B cell (primary cell): ENCODE data around the gene C4orf46. TPM values are rescaled to one million over a fixed set of nuclear protein-coding genes. Genes with fewer than 3 reads are reported as not detected.
"Not testable (repeated sequence)": the region's sequence is repeated elsewhere in the genome, so short reads cannot be mapped to it uniquely, and the experiment has no call there.

Experiments used
- ATAC-seq: fragments of 200-7000 bp; cut with Tn5 transposase; one replicate; pipeline ENCODE4 v1.10.0; 2021; ENCODE audit warnings: low read depth, mild to moderate bottlenecking, moderate number of reproducible peaks, moderate library complexity
- CTCF ChIA-PET: fragments of 350-600 bp; sonication (Branson Sonifier 250); formaldehyde crosslinking; loops from one replicate; lab custom pipeline; 2021; ENCODE audit warnings: antibody characterized with exemption, inconsistent platforms; lab: Charles Lee
- POLR2A ChIA-PET: fragments of 350-600 bp; sonication (Branson Sonifier 250); formaldehyde crosslinking; loops from one replicate; lab custom pipeline; 2021; ENCODE audit warnings: antibody characterized with exemption; lab: Charles Lee
- DNase-seq: peaks from one replicate; pipeline ENCODE4 v3.0.0; 2013
- H2AFZ ChIP-seq: 2 replicates; pipeline ENCODE4 v1.6.1; 2012; ENCODE audit warnings: mild to moderate bottlenecking, low read depth, low read length; ENCODE audit not compliant: insufficient read depth, poor library complexity, severe bottlenecking
- H3K27ac ChIP-seq, 2 donors: 1 replicate in 1 of 2; 2 replicates in 1 of 2; pipeline ENCODE4 v1.5.1; 2012 to 2013; ENCODE audit warnings: low read length in 2 of 2, mild to moderate bottlenecking in 2 of 2, moderate library complexity in 1 of 2
- H3K27me3 ChIP-seq, 4 experiments: fragments of 200-600 bp in 1 of 4; sonication (generic) in 1 of 4; replicated peaks in 1 of 4; 1 replicate in 2 of 4; 2 replicates in 2 of 4; pipeline versions ENCODE4 v1.6.1 to v1.7.0; 2013 to 2016; ENCODE audit warnings: low read length in 3 of 4, mild to moderate bottlenecking in 2 of 4, mixed read lengths in 1 of 4, moderate library complexity in 1 of 4; ENCODE audit not compliant: insufficient read depth in 4 of 4, control insufficient read depth in 3 of 4; ENCODE audit errors: control extremely low read depth in 1 of 4
- H3K36me3 ChIP-seq, 2 experiments: replicated peaks in 1 of 2; 1 replicate in 1 of 2; 2 replicates in 1 of 2; pipeline versions ENCODE4 v1.6.1 to v1.7.1; 2013; ENCODE audit warnings: low read length in 1 of 2; ENCODE audit not compliant: insufficient read depth in 2 of 2, control insufficient read depth in 1 of 2; ENCODE audit errors: control extremely low read depth in 1 of 2, extremely low read depth in 1 of 2
- H3K4me1 ChIP-seq, 2 donors: fragments of 200-600 bp in 1 of 2; sonication (generic) in 1 of 2; 1 replicate in 1 of 2; 2 replicates in 1 of 2; pipeline versions ENCODE4 v1.5.1 to v1.6.1; 2013 to 2017; ENCODE audit warnings: low read length in 2 of 2; ENCODE audit not compliant: control insufficient read depth in 2 of 2, insufficient read depth in 2 of 2
- H3K4me2 ChIP-seq: replicated peaks from 2 replicates; pipeline ENCODE3; 2012; ENCODE audit warnings: mild to moderate bottlenecking, low read depth, low read length; ENCODE audit not compliant: poor library complexity, severe bottlenecking
- H3K4me3 ChIP-seq, 5 experiments: fragments of 200-600 bp in 1 of 5; sonication (generic) in 1 of 5; 1 replicate in 3 of 5; 2 replicates in 2 of 5; pipeline versions ENCODE4 v1.5.1 to v1.7.0; 2011 to 2016; ENCODE audit warnings: low read length in 4 of 5, mild to moderate bottlenecking in 4 of 5, low read depth in 2 of 5, control low read depth in 1 of 5, moderate library complexity in 1 of 5; ENCODE audit not compliant: insufficient read depth in 1 of 5; ENCODE audit errors: control extremely low read depth in 1 of 5, extremely low read depth in 1 of 5
- H3K79me2 ChIP-seq: fragments of 200-600 bp; sonication (generic); one replicate; pipeline ENCODE4 v1.6.0; 2016; ENCODE audit warnings: low read length; ENCODE audit not compliant: control insufficient read depth, insufficient read depth
- H3K9ac ChIP-seq: fragments of 200-600 bp; sonication (generic); 2 replicates; pipeline ENCODE4 v1.6.1; 2017; ENCODE audit warnings: mild to moderate bottlenecking, low read length, moderate library complexity
- H3K9me3 ChIP-seq, 3 donors: one replicate each; pipeline versions ENCODE4 v1.6.1 to v1.7.1; 2013; ENCODE audit warnings: low read length in 2 of 3; ENCODE audit not compliant: control insufficient read depth in 2 of 3, insufficient read depth in 1 of 3; ENCODE audit errors: control extremely low read depth in 1 of 3
- H4K20me1 ChIP-seq: 2 replicates; pipeline ENCODE4 v1.6.0; 2012; ENCODE audit warnings: mild to moderate bottlenecking, low read length; ENCODE audit not compliant: insufficient read depth, control insufficient read depth, poor library complexity, severe bottlenecking
- H3K27ac Mint-ChIP-seq: one replicate; pipeline ENCODE4 v1.8.0; 2021; ENCODE audit warnings: mixed read lengths
- H3K27me3 Mint-ChIP-seq: one replicate; pipeline ENCODE4 v1.8.0; 2021; ENCODE audit warnings: mixed read lengths
- H3K4me1 Mint-ChIP-seq: one replicate; pipeline ENCODE4 v1.8.0; 2021; ENCODE audit warnings: mixed read lengths
- H3K4me3 Mint-ChIP-seq: one replicate; pipeline ENCODE4 v1.8.0; 2021; ENCODE audit warnings: mixed read lengths
- H3K9me3 Mint-ChIP-seq: one replicate; pipeline ENCODE4 v1.8.0; 2022; ENCODE audit warnings: mixed read lengths; ENCODE audit not compliant: insufficient read depth
- EZH2 ChIP-seq: IDR thresholded peaks from 2 replicates; pipeline ENCODE4 v1.6.1; 2012; ENCODE audit warnings: borderline replicate concordance, low read depth, mild to moderate bottlenecking, moderate library complexity, low read length; ENCODE audit not compliant: insufficient read depth, poor library complexity, severe bottlenecking
- WGBS: methylation state at CpG from one replicate; pipeline ENCODE4 v1.1.5; 2013; ENCODE audit warnings: missing lambda C conversion rate; ENCODE audit not compliant: insufficient coverage; 5-methylcytosine and 5-hydroxymethylcytosine counted together
- intact Hi-C: fragments of 100-400 bp; cut with micrococcal nuclease; formaldehyde crosslinking; loops from one replicate; pipeline ENCODE4 v1.10.0; 2022
- polyA plus RNA-seq: library from polyadenylated mRNA; depleted of rRNA; stranded (reverse); fragments of >200 nt; gene quantifications from 2 replicates; pipeline ENCODE4 v1.2.3, GENCODE V29; 2012
- total RNA-seq, 2 donors: library from RNA; stranded (reverse); fragments of 120-200 nt in 1 of 2; gene quantifications; 1 replicate in 1 of 2; 2 replicates in 1 of 2; pipeline versions ENCODE4 v1.2.3 to v1.2.4, GENCODE V29; 2013 to 2022
- TF ChIP-seq, protein P1 (sequence below): fragments of 200-600 bp; IDR thresholded peaks from one replicate; pipeline ENCODE4 v1.8.0; 2022; ENCODE audit warnings: antibody characterized with exemption, mild to moderate bottlenecking

The C4orf46 gene
- total and polyA plus RNA-seq, 2 donors (not counting 1 experiment from before 2014, with no cell fraction given), result 3.8 to 4.6 TPM

DNA sequence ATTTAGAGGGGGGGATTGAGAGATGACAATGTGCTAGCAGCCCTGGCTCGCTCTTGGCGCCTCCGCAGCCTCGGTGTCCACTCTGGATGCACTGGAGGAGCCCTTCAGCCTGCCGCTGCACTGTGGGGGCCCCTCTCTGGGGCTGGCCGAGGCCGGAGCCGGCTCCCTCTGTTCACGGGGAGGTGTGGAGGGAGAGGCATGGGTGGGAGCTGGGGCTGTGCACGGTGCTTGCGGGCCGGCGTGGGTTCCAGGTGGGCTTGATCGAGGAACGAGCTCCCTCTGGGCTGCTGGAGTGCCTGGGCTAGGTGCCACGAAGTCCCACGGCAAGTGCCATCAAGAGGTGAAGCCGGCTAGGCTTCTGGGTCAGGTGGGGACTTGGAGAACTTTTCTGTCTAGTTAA is 6.9 kb downstream of the C4orf46 start:
- Histone ChIP-seq H3K79me2 (peaks cover 2% of the 10 kb centered on the region), H4K20me1 (no peaks in the 10 kb centered on the region), H3K4me1 (no peaks in the 10 kb centered on the region), H2AFZ (no peak overlapping the region), H3K9me3 (no peaks in the 10 kb centered on the region), H3K36me3 (no peaks in the 10 kb centered on the region), H3K27me3 (no peaks in the 10 kb centered on the region), H3K4me3 (no peak overlapping the region), H3K4me2 (no peak overlapping the region), H3K9ac (no peak overlapping the region), H3K27ac (no peak overlapping the region)
- TF ChIP-seq EZH2, result no peak
- TF ChIP-seq, protein P1, sequence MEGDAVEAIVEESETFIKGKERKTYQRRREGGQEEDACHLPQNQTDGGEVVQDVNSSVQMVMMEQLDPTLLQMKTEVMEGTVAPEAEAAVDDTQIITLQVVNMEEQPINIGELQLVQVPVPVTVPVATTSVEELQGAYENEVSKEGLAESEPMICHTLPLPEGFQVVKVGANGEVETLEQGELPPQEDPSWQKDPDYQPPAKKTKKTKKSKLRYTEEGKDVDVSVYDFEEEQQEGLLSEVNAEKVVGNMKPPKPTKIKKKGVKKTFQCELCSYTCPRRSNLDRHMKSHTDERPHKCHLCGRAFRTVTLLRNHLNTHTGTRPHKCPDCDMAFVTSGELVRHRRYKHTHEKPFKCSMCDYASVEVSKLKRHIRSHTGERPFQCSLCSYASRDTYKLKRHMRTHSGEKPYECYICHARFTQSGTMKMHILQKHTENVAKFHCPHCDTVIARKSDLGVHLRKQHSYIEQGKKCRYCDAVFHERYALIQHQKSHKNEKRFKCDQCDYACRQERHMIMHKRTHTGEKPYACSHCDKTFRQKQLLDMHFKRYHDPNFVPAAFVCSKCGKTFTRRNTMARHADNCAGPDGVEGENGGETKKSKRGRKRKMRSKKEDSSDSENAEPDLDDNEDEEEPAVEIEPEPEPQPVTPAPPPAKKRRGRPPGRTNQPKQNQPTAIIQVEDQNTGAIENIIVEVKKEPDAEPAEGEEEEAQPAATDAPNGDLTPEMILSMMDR, result no peak
- peaks cover 7% of the 10 kb centered on the region for H3K27me3 Mint-ChIP-seq
- 98% methylated on average over 17 of the region's 18 CpGs for WGBS
- ChIA-PET CTCF (no interaction called here), POLR2A (no interaction called here)
- no peak overlapping the region for H3K27ac Mint-ChIP-seq
- intact Hi-C loops, result no loop called here
- H3K4me1 Mint-ChIP-seq, result no peaks in the 10 kb centered on the region
- DNase-seq (no peak), ATAC-seq (no peak)
- H3K9me3 Mint-ChIP-seq, result no peaks in the 10 kb centered on the region
- H3K4me3 Mint-ChIP-seq, result no peak overlapping the region

DNA sequence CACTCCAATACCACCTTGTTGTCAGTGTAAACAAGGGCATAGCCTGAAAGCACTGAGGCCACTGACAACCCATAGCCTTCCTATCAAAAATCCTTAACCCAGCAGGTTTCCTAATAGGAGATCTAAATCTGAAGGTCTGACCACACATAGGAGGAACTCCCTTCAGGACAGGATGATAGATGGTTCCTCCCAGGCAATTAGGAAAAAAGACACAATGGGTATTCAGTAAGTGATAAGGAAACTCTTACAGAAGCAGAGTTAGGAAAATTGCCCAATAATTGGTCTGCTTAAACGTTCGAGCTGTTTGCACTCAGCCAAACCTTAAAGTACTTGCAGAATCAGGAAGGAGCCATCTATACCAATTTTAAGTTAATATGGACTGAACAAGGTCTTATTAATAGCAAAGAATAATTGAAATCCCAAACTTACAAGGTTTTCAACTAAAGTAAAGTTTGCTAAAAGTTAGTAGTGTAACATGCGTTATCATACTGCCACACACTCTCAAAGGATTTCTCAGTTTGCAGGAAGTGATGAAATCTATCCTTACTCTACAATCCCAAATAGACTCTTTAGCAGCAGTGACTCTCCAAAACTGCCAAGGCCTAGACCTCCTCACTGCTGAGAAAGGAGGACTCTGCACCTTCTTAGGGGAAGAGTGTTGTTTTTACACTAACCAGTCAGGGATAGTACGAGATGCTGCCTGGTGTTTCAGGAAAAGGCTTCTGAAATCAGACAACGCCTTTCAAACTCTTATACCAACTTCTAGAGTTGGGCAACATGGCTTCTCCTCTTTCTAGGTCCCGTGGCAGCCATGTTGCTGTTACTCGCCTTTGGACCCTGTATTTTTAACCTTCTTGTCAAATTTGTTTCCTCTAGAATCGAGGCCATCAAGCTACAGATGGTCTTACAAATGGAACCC is 7.7 kb downstream of the C4orf46 start:
- H3K27me3 Mint-ChIP-seq, result peaks cover 13% of the 10 kb centered on the region
- H3K9me3 ChIP-seq, DNase-seq, H2AFZ ChIP-seq, H3K27ac Mint-ChIP-seq, H3K9me3 Mint-ChIP-seq, H3K4me2 ChIP-seq, H3K4me3 Mint-ChIP-seq, H3K36me3 ChIP-seq, H3K27me3 ChIP-seq, H3K4me3 ChIP-seq, H3K4me1 Mint-ChIP-seq, POLR2A ChIA-PET, H3K4me1 ChIP-seq, ATAC-seq, intact Hi-C loops, CTCF ChIA-PET, H3K79me2 ChIP-seq, H4K20me1 ChIP-seq, H3K27ac ChIP-seq, H3K9ac ChIP-seq: not testable (repeated sequence)
- 98% methylated on average over 5 of the region's 8 CpGs for WGBS

DNA sequence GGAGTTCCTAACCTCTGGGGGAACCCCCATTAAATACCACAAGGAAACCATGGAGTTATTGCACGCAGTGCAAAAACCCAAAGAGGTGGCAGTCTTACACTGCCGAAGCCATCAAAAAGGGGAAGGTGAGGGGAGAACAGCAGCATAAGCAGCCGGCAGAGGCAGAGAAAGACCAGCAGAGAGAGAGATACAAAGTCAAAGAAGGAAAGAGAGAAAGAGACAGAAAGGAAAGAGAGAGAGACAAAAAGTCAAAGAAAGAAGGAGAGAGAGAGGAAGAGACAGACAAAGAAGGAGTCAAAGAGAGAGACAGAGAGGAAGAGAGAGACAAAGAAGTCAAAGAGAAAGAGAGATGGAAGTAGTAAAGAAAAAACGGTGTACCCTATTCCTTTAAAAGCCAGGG is 8.4 kb downstream of the C4orf46 start:
- H3K4me2 ChIP-seq, H3K4me1 Mint-ChIP-seq, H3K36me3 ChIP-seq, ATAC-seq, H3K9me3 ChIP-seq, POLR2A ChIA-PET, H3K9ac ChIP-seq, H2AFZ ChIP-seq, H3K27me3 ChIP-seq, intact Hi-C loops, CTCF ChIA-PET, H3K4me1 ChIP-seq, DNase-seq, H3K4me3 Mint-ChIP-seq, H3K27ac Mint-ChIP-seq, H3K79me2 ChIP-seq, H3K9me3 Mint-ChIP-seq, H3K27ac ChIP-seq, H3K4me3 ChIP-seq, H4K20me1 ChIP-seq: not testable (repeated sequence)
- peaks cover 17% of the 10 kb centered on the region for H3K27me3 Mint-ChIP-seq
- WGBS, result 7% methylated on average over 2 of the region's 4 CpGs
